WTC11 (cell line): ENCODE data around the gene PDF. TPM values are rescaled to one million over a fixed set of nuclear protein-coding genes. Genes with fewer than 3 reads are reported as not detected.

ENCODE experiments used
- ATAC-seq: fragments of 200-7000 bp; cut with Tn5 transposase; 2 replicates; pipeline ENCODE4 v1.10.0; 2021; ENCODE audit warnings: mild to moderate bottlenecking, moderate library complexity
- CTCF ChIA-PET: fragments of 300-600 bp; sonication (Branson Sonifier 250); formaldehyde crosslinking; loops from one replicate; lab custom pipeline; 2021; ENCODE audit warnings: antibody characterized with exemption; lab: Charles Lee
- POLR2A ChIA-PET: fragments of 350-600 bp; sonication (Branson Sonifier 250); formaldehyde crosslinking; loops from one replicate; lab custom pipeline; 2021; ENCODE audit warnings: antibody characterized with exemption; lab: Charles Lee
- DNase-seq: peaks from one replicate; pipeline ENCODE4 v3.0.0; 2021; ENCODE audit warnings: low spot score
- H3K27ac Mint-ChIP-seq: 2 replicates; pipeline ENCODE4 v1.8.0; 2021; ENCODE audit warnings: mixed read lengths
- H3K27me3 Mint-ChIP-seq: 2 replicates; pipeline ENCODE4 v1.8.0; 2021; ENCODE audit warnings: low read depth, mild to moderate bottlenecking, moderate library complexity, mixed read lengths
- H3K36me3 Mint-ChIP-seq: 2 replicates; pipeline ENCODE4 v1.8.0; 2021; ENCODE audit warnings: mixed read lengths
- H3K4me1 Mint-ChIP-seq: 2 replicates; pipeline ENCODE4 v1.8.0; 2022; ENCODE audit warnings: mixed read lengths
- H3K4me3 Mint-ChIP-seq: 2 replicates; pipeline ENCODE4 v1.8.0; 2021; ENCODE audit warnings: mild to moderate bottlenecking, moderate library complexity, mixed read lengths
- H3K9me3 Mint-ChIP-seq: 2 replicates; pipeline ENCODE4 v1.8.0; 2021; ENCODE audit warnings: mixed read lengths
- AFF4 ChIP-seq: sonication (generic); formaldehyde crosslinking; IDR thresholded peaks from 2 replicates; pipeline ENCODE4 v1.8.1; 2023; ENCODE audit warnings: mild to moderate bottlenecking, missing genetic modification reagents, borderline replicate concordance
- ATF3 ChIP-seq: sonication (generic); formaldehyde crosslinking; conservative IDR thresholded peaks from 2 replicates; pipeline ENCODE4 v1.8.1; 2022; ENCODE audit warnings: mild to moderate bottlenecking, missing genetic modification reagents
- ATF6 ChIP-seq: sonication (generic); formaldehyde crosslinking; IDR thresholded peaks from 2 replicates; pipeline ENCODE4 v1.8.1; 2023; ENCODE audit warnings: mild to moderate bottlenecking, missing genetic modification reagents
- CDX4 ChIP-seq: fragments of 250-450 bp; sonication (Bioruptor Pico); IDR thresholded peaks from 2 replicates; pipeline ENCODE4 v1.9.0; 2021; ENCODE audit warnings: moderate library complexity, mild to moderate bottlenecking, inconsistent platforms, borderline replicate concordance
- E2F1 ChIP-seq: sonication (generic); formaldehyde crosslinking; IDR thresholded peaks from 2 replicates; pipeline ENCODE4 v1.8.0; 2022; ENCODE audit warnings: mild to moderate bottlenecking, missing genetic modification reagents
- E2F5 ChIP-seq: sonication (generic); formaldehyde crosslinking; IDR thresholded peaks from 2 replicates; pipeline ENCODE4 v1.8.1; 2022; ENCODE audit warnings: mild to moderate bottlenecking, moderate library complexity, missing genetic modification reagents
- ELF4 ChIP-seq: sonication (generic); formaldehyde crosslinking; IDR thresholded peaks from 2 replicates; pipeline ENCODE4 v1.8.1; 2022; ENCODE audit warnings: low read depth, mild to moderate bottlenecking, moderate library complexity, missing genetic modification reagents
- FOXJ3 ChIP-seq: sonication (generic); formaldehyde crosslinking; IDR thresholded peaks from 2 replicates; pipeline ENCODE4 v1.9.0; 2021; ENCODE audit warnings: missing genetic modification reagents, mild to moderate bottlenecking, borderline replicate concordance
- GRHL2 ChIP-seq: fragments of 250-450 bp; sonication (Bioruptor Pico); IDR thresholded peaks from 2 replicates; pipeline ENCODE4 v1.8.0; 2022; ENCODE audit warnings: mild to moderate bottlenecking, moderate library complexity; ENCODE audit not compliant: insufficient replicate concordance, severe bottlenecking
- HMGA2 ChIP-seq: fragments of 250-450 bp; sonication (Bioruptor Pico); IDR thresholded peaks from 2 replicates; pipeline ENCODE4 v1.4.0; 2021; ENCODE audit warnings: mild to moderate bottlenecking, moderate library complexity
- KAT7 ChIP-seq: sonication (generic); formaldehyde crosslinking; IDR thresholded peaks from 2 replicates; pipeline ENCODE4 v1.8.1; 2023; ENCODE audit warnings: missing genetic modification reagents, mild to moderate bottlenecking, borderline replicate concordance
- MXD4 ChIP-seq: fragments of 250-450 bp; sonication (Bioruptor Pico); IDR thresholded peaks from 2 replicates; pipeline ENCODE4 v1.8.0; 2021; ENCODE audit warnings: mild to moderate bottlenecking, moderate library complexity, borderline replicate concordance
- MYBL2 ChIP-seq: sonication (generic); formaldehyde crosslinking; IDR thresholded peaks from 2 replicates; pipeline ENCODE4 v1.8.1; 2023; ENCODE audit warnings: mild to moderate bottlenecking, moderate library complexity, missing genetic modification reagents
- NFE2L1 ChIP-seq: sonication (generic); formaldehyde crosslinking; IDR thresholded peaks from 2 replicates; pipeline ENCODE4 v1.8.1; 2023; ENCODE audit warnings: missing genetic modification reagents
- SMAD4 ChIP-seq: sonication (generic); formaldehyde crosslinking; IDR thresholded peaks from 2 replicates; pipeline ENCODE4 v1.8.0; 2022; ENCODE audit warnings: mild to moderate bottlenecking, missing genetic modification reagents
- TEAD1 ChIP-seq: sonication (generic); formaldehyde crosslinking; IDR thresholded peaks from 2 replicates; pipeline ENCODE4 v1.8.0; 2022; ENCODE audit warnings: mild to moderate bottlenecking, missing genetic modification reagents
- ZMAT4 ChIP-seq: fragments of 250-450 bp; sonication (Bioruptor Pico); IDR thresholded peaks from 2 replicates; pipeline ENCODE4 v1.9.0; 2021; ENCODE audit warnings: mild to moderate bottlenecking
- ZNF138 ChIP-seq: sonication (generic); formaldehyde crosslinking; conservative IDR thresholded peaks from 2 replicates; pipeline ENCODE4 v1.8.1; 2022; ENCODE audit warnings: mild to moderate bottlenecking, moderate library complexity, missing genetic modification reagents
- ZNF232 ChIP-seq: sonication (generic); formaldehyde crosslinking; IDR thresholded peaks from 2 replicates; pipeline ENCODE4 v1.8.0; 2022; ENCODE audit warnings: mild to moderate bottlenecking, missing genetic modification reagents
- ZNF263 ChIP-seq: sonication (generic); formaldehyde crosslinking; IDR thresholded peaks from 2 replicates; pipeline ENCODE4 v1.8.1; 2022; ENCODE audit warnings: low read depth, mild to moderate bottlenecking, moderate library complexity, missing genetic modification reagents
- ZNF396 ChIP-seq: fragments of 250-450 bp; sonication (Bioruptor Pico); IDR thresholded peaks from 2 replicates; pipeline ENCODE4 v1.8.0; 2021; ENCODE audit warnings: mild to moderate bottlenecking, moderate library complexity, borderline replicate concordance
- ZNF532 ChIP-seq: fragments of 250-450 bp; sonication (Bioruptor Pico); IDR thresholded peaks from 2 replicates; pipeline ENCODE4 v1.9.0; 2021; ENCODE audit warnings: mild to moderate bottlenecking, borderline replicate concordance
- total RNA-seq: library from RNA; stranded (reverse); gene quantifications from 3 replicates; pipeline ENCODE4 v1.2.3, GENCODE V29; 2021

The PDF gene
- total RNA-seq, 1 experiment from 2014 or later = 28.2 TPM

GRCh38 chr16:69346683-69347082 lies 16.3 kb upstream of the PDF start:
- CTCF ChIA-PET = no interaction called here
- POLR2A ChIA-PET = no interaction called here
- ATAC-seq (no peak), DNase-seq (no peak)
- TF ChIP-seq MYBL2 (no peak), E2F5 (no peak), ZMAT4 (no peak), SMAD4 (CRISPR knock-in tag) (no peak), ZNF232 (CRISPR knock-in tag) (no peak), MXD4 (CRISPR knock-in tag) (no peak), ATF3 (no peak), AFF4 (CRISPR knock-in tag) (no peak), CDX4 (CRISPR knock-in tag) (no peak), GRHL2 (no peak), TEAD1 (CRISPR knock-in tag) (no peak)
- Mint-ChIP-seq H3K36me3 (peaks cover 13% of the 10 kb centered on the region), H3K4me3 (no peak overlapping the region), H3K27ac (no peak overlapping the region), H3K4me1 (no peaks in the 10 kb centered on the region), H3K27me3 (no peaks in the 10 kb centered on the region), H3K9me3 (no peaks in the 10 kb centered on the region)

- POLR2A ChIA-PET = no interaction called here
- Mint-ChIP-seq H3K36me3 (peaks cover 20% of the 10 kb centered on the region), H3K9me3 (no peaks in the 10 kb centered on the region), H3K4me3 (no peak overlapping the region), H3K27ac (peak overlapping the region; percentile 19; the same call in 1 of the 2 replicates), H3K27me3 (no peaks in the 10 kb centered on the region), H3K4me1 (peaks cover 5% of the 10 kb centered on the region)
- ATAC-seq = no peak
- CTCF ChIA-PET = no interaction called here
- no peak for DNase-seq
- TF ChIP-seq ZNF263 (CRISPR knock-in tag) = no peak
- TF ChIP-seq NFE2L1 (CRISPR knock-in tag) = no peak
- no peak for TF ChIP-seq FOXJ3 (CRISPR knock-in tag)
- TF ChIP-seq ZNF396 = no peak
- no peak for TF ChIP-seq ZNF532
- no peak for TF ChIP-seq ATF6 (CRISPR knock-in tag)
- TF ChIP-seq E2F1 (CRISPR knock-in tag) = no peak
- no peak for TF ChIP-seq KAT7
- no peak for TF ChIP-seq ZNF138 (CRISPR knock-in tag)
- TF ChIP-seq HMGA2 (CRISPR knock-in tag) = no peak
- TF ChIP-seq ELF4 (CRISPR knock-in tag) = no peak
These were observed 15.5 kb upstream of the PDF start for GRCh38 chr16:69345923-69346322.
